Bone marrow (tissue), 2 donors: Measurements from ENCODE around the gene ANK3.

ENCODE experiments used
- DNase-seq, 2 donors: peaks; one replicate each; lab custom pipeline; 2025; lab: John Stamatoyannopoulos, UW

The ANK3 gene

GRCh38 chr10:60139290-60139689 lies 250.4 kb downstream of the ANK3 start:
- no peak for DNase-seq

GRCh38 chr10:60138842-60139241 lies 250.8 kb downstream of the ANK3 start:
- DNase-seq = no peak

- DNase-seq = no peak
These were observed 251.6 kb downstream of the ANK3 start for GRCh38 chr10:60138026-60138425.

GRCh38 chr10:60137292-60137992 lies 252.2 kb downstream of the ANK3 start:
- no peak for DNase-seq

GRCh38 chr10:60135020-60135419 lies 254.7 kb downstream of the ANK3 start:
- DNase-seq = no peak

GRCh38 chr10:60134548-60134947 lies 255.1 kb downstream of the ANK3 start:
- no peak for DNase-seq

GRCh38 chr10:60130130-60130579 lies 259.5 kb downstream of the ANK3 start:
- no peak for DNase-seq

- no peak for DNase-seq
These were observed 263.8 kb downstream of the ANK3 start for GRCh38 chr10:60125895-60126294.

GRCh38 chr10:60124536-60124935 lies 265.1 kb downstream of the ANK3 start:
- no peak for DNase-seq

GRCh38 chr10:60123668-60124067 lies 266.0 kb downstream of the ANK3 start:
- no peak for DNase-seq

- no peak for DNase-seq
These were observed 266.5 kb downstream of the ANK3 start for GRCh38 chr10:60123172-60123571.

GRCh38 chr10:60122190-60122589 lies 267.5 kb downstream of the ANK3 start:
- no peak for DNase-seq

GRCh38 chr10:60114765-60115586 lies 274.7 kb downstream of the ANK3 start:
- peak in 1 of 2 donors; percentile 6 for DNase-seq

GRCh38 chr10:60110739-60111138 lies 278.9 kb downstream of the ANK3 start:
- DNase-seq = no peak

- no peak for DNase-seq
These were observed 282.2 kb downstream of the ANK3 start for GRCh38 chr10:60107308-60107976.

- no peak for DNase-seq
These were observed 284.4 kb downstream of the ANK3 start for GRCh38 chr10:60105295-60105695.

GRCh38 chr10:60101821-60102220 lies 287.9 kb downstream of the ANK3 start:
- DNase-seq = no peak

GRCh38 chr10:60099998-60100747 lies 289.5 kb downstream of the ANK3 start:
- DNase-seq = peak in 1 of 2 donors; percentile 9

- no peak for DNase-seq
These were observed 290.7 kb downstream of the ANK3 start for GRCh38 chr10:60098677-60099601.

- DNase-seq = no peak
These were observed 292.7 kb downstream of the ANK3 start for GRCh38 chr10:60096761-60097513.
